A549 (cell line): Measurements from ENCODE around the gene ZSWIM9. TPM values are rescaled to one million over a fixed set of nuclear protein-coding genes. Genes with fewer than 3 reads are reported as not detected.
A peak's percentile ranks its signal among the peaks of the same experiment; 100 is the strongest.

Source experiments
- ATAC-seq, 2 experiments: fragments of 200-7000 bp in 1 of 2; fragments of >200 bp in 1 of 2; cut with Nextera tagmentation in 1 of 2; cut with Tn5 transposase in 1 of 2; 3 replicates each; pipeline versions ENCODE4 v1.8.0 to v1.9.1; 2018 to 2020; ENCODE audit warnings: mild to moderate bottlenecking in 1 of 2, moderate library complexity in 1 of 2
- CTCF ChIA-PET: fragments of 300-600 bp; sonication (Branson Sonifier 250); formaldehyde crosslinking; extraction: SDS; loops from one replicate; lab custom pipeline; 2021; ENCODE audit warnings: antibody characterized with exemption, inconsistent platforms; lab: Yijun Ruan, JAX
- POLR2A ChIA-PET: fragments of 350-600 bp; formaldehyde crosslinking; extraction: SDS; loops from one replicate; lab custom pipeline; 2021; ENCODE audit warnings: antibody characterized with exemption, inconsistent platforms; lab: Yijun Ruan, JAX
- DNase-seq, 2 experiments: peaks; one replicate each; pipeline versions ENCODE4 v3.0.0 to v3.0.0-alpha.2; 2011 to 2016; ENCODE audit warnings: low read depth in 1 of 2, low spot score in 1 of 2
- FAIRE-seq: peaks from 2 replicates; lab custom pipeline; 2011; peaks lifted over from hg19 to GRCh38; lab: Jason Lieb, UNC
- H3K27ac ChIP-seq, 2 experiments: fragments of >200 bp; sonication (Bioruptor Twin); formaldehyde crosslinking; 3 replicates each; pipeline ENCODE4 v1.5.1; 2016 to 2017
- H3K4me1 ChIP-seq: fragments of >200 bp; sonication (Bioruptor Twin); formaldehyde crosslinking; 3 replicates; pipeline ENCODE4 v1.6.1; 2016
- H3K4me2 ChIP-seq: fragments of >200 bp; sonication (Bioruptor Twin); formaldehyde crosslinking; 3 replicates; pipeline ENCODE4 v1.6.1; 2016
- H3K4me3 ChIP-seq: fragments of >200 bp; sonication (Bioruptor Twin); formaldehyde crosslinking; 3 replicates; pipeline ENCODE4 v1.5.1; 2016
- H3K9me3 ChIP-seq: fragments of >200 bp; sonication (Bioruptor Twin); formaldehyde crosslinking; 3 replicates; pipeline ENCODE4 v1.6.1; 2016
- ATOH8 ChIP-seq: fragments of 250-450 bp; sonication (Bioruptor Pico); IDR thresholded peaks from 2 replicates; pipeline ENCODE4 v1.5.0; 2020; ENCODE audit warnings: low read depth, mild to moderate bottlenecking, moderate library complexity
- CBX8 ChIP-seq: fragments of 200-600 bp; sonication (generic); IDR thresholded peaks from 2 replicates; pipeline ENCODE4 v1.6.1; 2016
- CHD4 ChIP-seq: fragments of 200-600 bp; sonication (generic); IDR thresholded peaks from 2 replicates; pipeline ENCODE4 v1.6.1; 2016; ENCODE audit warnings: antibody characterized with exemption, mild to moderate bottlenecking, borderline replicate concordance
- E2F6 ChIP-seq: IDR thresholded peaks from 2 replicates; pipeline ENCODE4 v1.6.1; 2012; ENCODE audit warnings: low read depth, borderline replicate concordance
- EHMT2 ChIP-seq: fragments of 200-600 bp; sonication (generic); IDR thresholded peaks from 2 replicates; pipeline ENCODE4 v1.6.1; 2016; ENCODE audit warnings: antibody characterized with exemption, low read depth, mild to moderate bottlenecking, moderate library complexity
- ELK1 ChIP-seq: fragments of 150-350 bp; IDR thresholded peaks from 2 replicates; pipeline ENCODE4 v1.6.1; 2014; ENCODE audit warnings: low read depth, mild to moderate bottlenecking, low read length
- FOSB ChIP-seq: fragments of 250-450 bp; sonication (Bioruptor Pico); IDR thresholded peaks from 2 replicates; pipeline ENCODE4 v1.5.0; 2020; ENCODE audit warnings: mild to moderate bottlenecking, moderate library complexity
- HDAC2 ChIP-seq: fragments of 200-600 bp; sonication (generic); IDR thresholded peaks from 2 replicates; pipeline ENCODE4 v1.6.1; 2016
- HMGXB4 ChIP-seq: fragments of 250-450 bp; sonication (Bioruptor Pico); IDR thresholded peaks from 2 replicates; pipeline ENCODE4 v1.5.0; 2021; ENCODE audit warnings: mild to moderate bottlenecking, moderate library complexity, borderline replicate concordance
- KDM5A ChIP-seq: fragments of 200-600 bp; sonication (generic); IDR thresholded peaks from 2 replicates; pipeline ENCODE4 v1.6.1; 2016; ENCODE audit warnings: antibody characterized with exemption, mild to moderate bottlenecking
- MAFK ChIP-seq: fragments of 450-650 bp; IDR thresholded peaks from 2 replicates; pipeline ENCODE4 v1.6.1; 2014; ENCODE audit not compliant: partially characterized antibody
- MAZ ChIP-seq: fragments of 150-350 bp; IDR thresholded peaks from 2 replicates; pipeline ENCODE4 v1.6.1; 2014; ENCODE audit warnings: antibody characterized with exemption, low read depth, low read length, borderline replicate concordance
- PBX3 ChIP-seq: IDR thresholded peaks from 2 replicates; pipeline ENCODE4 v1.6.1; 2012
- POLR2A ChIP-seq: IDR thresholded peaks from 2 replicates; pipeline ENCODE4 v1.6.1; 2012; ENCODE audit warnings: mild to moderate bottlenecking, low read length
- POLR2AphosphoS2 ChIP-seq: conservative IDR thresholded peaks from 2 replicates; pipeline ENCODE4 v1.6.1; 2012; ENCODE audit warnings: low read length, improper control_type of control experiment, inconsistent platforms
- RCOR1 ChIP-seq: fragments of 150-350 bp; IDR thresholded peaks from 2 replicates; pipeline ENCODE4 v1.6.1; 2014; ENCODE audit warnings: antibody characterized with exemption, low read length, low read depth
- SMC3 ChIP-seq: fragments of >200 bp; sonication (Bioruptor Twin); formaldehyde crosslinking; IDR thresholded peaks from 3 replicates; pipeline ENCODE4 v1.6.1; 2018; ENCODE audit warnings: inconsistent platforms
- SREBF2 ChIP-seq: fragments of 450-650 bp; IDR thresholded peaks from 2 replicates; pipeline ENCODE4 v1.6.1; 2014; ENCODE audit warnings: mild to moderate bottlenecking, moderate library complexity
- ZNF302 ChIP-seq: fragments of 250-450 bp; sonication (Bioruptor Pico); IDR thresholded peaks from 2 replicates; pipeline ENCODE4 v1.9.0; 2021; ENCODE audit warnings: inconsistent platforms, mild to moderate bottlenecking, moderate library complexity
- WGBS: methylation state at CpG from one replicate; pipeline ENCODE4 v1.1.6; 2017; ENCODE audit errors: missing lambda C conversion rate; 5-methylcytosine and 5-hydroxymethylcytosine counted together
- polyA plus RNA-seq, 4 experiments: library from polyadenylated mRNA; depleted of rRNA in 3 of 4; stranded (reverse); fragments of >200 nt; fragmentation: RNase III in 1 of 4; extraction: RNeasy Plus Mini Kit Qiagen cat#74134 plus additional on column Dnase treatment in 1 of 4; gene quantifications; 2 replicates in 3 of 4; 3 replicates in 1 of 4; pipeline ENCODE4 v1.2.3, GENCODE V29; 2011 to 2017

Gene ZSWIM9
- polyA plus RNA-seq, 2 of the 4 experiments (the other 2 are of a cell fraction), result 1.2 to 13.4 TPM

- DNase-seq, result no peak
- FAIRE-seq, result peak; percentile 13
- Histone ChIP-seq H3K4me2 (peak overlapping the region; percentile 75), H3K9me3 (no peaks in the 10 kb centered on the region), H3K4me3 (no peak overlapping the region), H3K27ac (no peak overlapping the region), H3K4me1 (peaks cover 14% of the 10 kb centered on the region; the same call in 2 of the 3 replicates)
- WGBS, result 88% methylated on average over 5 of the region's 5 CpGs
- no peak for TF ChIP-seq ZNF302 (CRISPR knock-in tag)
- no peak for TF ChIP-seq E2F6
- peak; percentile 91 for TF ChIP-seq MAFK
- CTCF ChIA-PET, result interaction anchor here (0.9 to 1.4 kb wide), 2 partner anchors 16 to 26 kb away, joined by 3 to 5 read pairs; no protein-coding TSS in a partner anchor
- ATAC-seq, result no peak
- POLR2A ChIA-PET, result interaction anchor here (1.0 kb wide), 1 partner anchor 58 kb away, joined by 5 read pairs; the partner anchor contains the start of gene PLA2G4C
Measured at GRCh38 chr19:48168689-48169088, 1.8 kb upstream of the ZSWIM9 start.

- 8% methylated on average over 3 of the region's 15 CpGs for WGBS
- DNase-seq (peak; percentile 79 to 89), FAIRE-seq (no peak), ATAC-seq (peak; percentile 32 to 43)
- TF ChIP-seq POLR2A (no peak), EHMT2 (no peak), KDM5A (no peak), RCOR1 (no peak), HMGXB4 (CRISPR knock-in tag) (no peak), ELK1 (no peak), MAZ (no peak), CBX8 (no peak), PBX3 (no peak), SREBF2 (no peak), FOSB (CRISPR knock-in tag) (no peak), POLR2AphosphoS2 (no peak), CHD4 (no peak), SMC3 (no peak), ATOH8 (CRISPR knock-in tag) (no peak), HDAC2 (no peak)
- Histone ChIP-seq H3K4me3 (peak overlapping the region; percentile 94), H3K27ac (peak overlapping the region; percentile 92 to 93), H3K4me1 (peaks cover 14% of the 10 kb centered on the region; the same call in 2 of the 3 replicates), H3K9me3 (no peaks in the 10 kb centered on the region), H3K4me2 (peak overlapping the region; percentile 75)
- CTCF ChIA-PET, result interaction anchor here (0.6 to 1.4 kb wide), 4 partner anchors 17 to 374 kb away, joined by 3 to 5 read pairs (median 4); no protein-coding TSS in a partner anchor
- POLR2A ChIA-PET, result interaction anchor here (0.6 to 1.1 kb wide), 8 partner anchors 12 to 91 kb away, joined by 3 to 17 read pairs (median 4); partner anchors contain the start of genes CARD8 and PLA2G4C
Measured at GRCh38 chr19:48169578-48169938, 922 bp upstream of the ZSWIM9 start.
